ENCODE results near the gene ANKRD42. TPM values are rescaled to one million over a fixed set of nuclear protein-coding genes. Genes with fewer than 3 reads are reported as not detected.
A peak's percentile ranks its signal among the peaks of the same experiment; 100 is the strongest.

Gene ANKRD42
- total and polyA plus RNA-seq, 9 of the 15 experiments (the other 6 are each of a cell fraction or from before 2014, with no cell fraction given): 2.8 to 9.1 (median 6.1) TPM

- TF ChIP-seq, protein P1, sequence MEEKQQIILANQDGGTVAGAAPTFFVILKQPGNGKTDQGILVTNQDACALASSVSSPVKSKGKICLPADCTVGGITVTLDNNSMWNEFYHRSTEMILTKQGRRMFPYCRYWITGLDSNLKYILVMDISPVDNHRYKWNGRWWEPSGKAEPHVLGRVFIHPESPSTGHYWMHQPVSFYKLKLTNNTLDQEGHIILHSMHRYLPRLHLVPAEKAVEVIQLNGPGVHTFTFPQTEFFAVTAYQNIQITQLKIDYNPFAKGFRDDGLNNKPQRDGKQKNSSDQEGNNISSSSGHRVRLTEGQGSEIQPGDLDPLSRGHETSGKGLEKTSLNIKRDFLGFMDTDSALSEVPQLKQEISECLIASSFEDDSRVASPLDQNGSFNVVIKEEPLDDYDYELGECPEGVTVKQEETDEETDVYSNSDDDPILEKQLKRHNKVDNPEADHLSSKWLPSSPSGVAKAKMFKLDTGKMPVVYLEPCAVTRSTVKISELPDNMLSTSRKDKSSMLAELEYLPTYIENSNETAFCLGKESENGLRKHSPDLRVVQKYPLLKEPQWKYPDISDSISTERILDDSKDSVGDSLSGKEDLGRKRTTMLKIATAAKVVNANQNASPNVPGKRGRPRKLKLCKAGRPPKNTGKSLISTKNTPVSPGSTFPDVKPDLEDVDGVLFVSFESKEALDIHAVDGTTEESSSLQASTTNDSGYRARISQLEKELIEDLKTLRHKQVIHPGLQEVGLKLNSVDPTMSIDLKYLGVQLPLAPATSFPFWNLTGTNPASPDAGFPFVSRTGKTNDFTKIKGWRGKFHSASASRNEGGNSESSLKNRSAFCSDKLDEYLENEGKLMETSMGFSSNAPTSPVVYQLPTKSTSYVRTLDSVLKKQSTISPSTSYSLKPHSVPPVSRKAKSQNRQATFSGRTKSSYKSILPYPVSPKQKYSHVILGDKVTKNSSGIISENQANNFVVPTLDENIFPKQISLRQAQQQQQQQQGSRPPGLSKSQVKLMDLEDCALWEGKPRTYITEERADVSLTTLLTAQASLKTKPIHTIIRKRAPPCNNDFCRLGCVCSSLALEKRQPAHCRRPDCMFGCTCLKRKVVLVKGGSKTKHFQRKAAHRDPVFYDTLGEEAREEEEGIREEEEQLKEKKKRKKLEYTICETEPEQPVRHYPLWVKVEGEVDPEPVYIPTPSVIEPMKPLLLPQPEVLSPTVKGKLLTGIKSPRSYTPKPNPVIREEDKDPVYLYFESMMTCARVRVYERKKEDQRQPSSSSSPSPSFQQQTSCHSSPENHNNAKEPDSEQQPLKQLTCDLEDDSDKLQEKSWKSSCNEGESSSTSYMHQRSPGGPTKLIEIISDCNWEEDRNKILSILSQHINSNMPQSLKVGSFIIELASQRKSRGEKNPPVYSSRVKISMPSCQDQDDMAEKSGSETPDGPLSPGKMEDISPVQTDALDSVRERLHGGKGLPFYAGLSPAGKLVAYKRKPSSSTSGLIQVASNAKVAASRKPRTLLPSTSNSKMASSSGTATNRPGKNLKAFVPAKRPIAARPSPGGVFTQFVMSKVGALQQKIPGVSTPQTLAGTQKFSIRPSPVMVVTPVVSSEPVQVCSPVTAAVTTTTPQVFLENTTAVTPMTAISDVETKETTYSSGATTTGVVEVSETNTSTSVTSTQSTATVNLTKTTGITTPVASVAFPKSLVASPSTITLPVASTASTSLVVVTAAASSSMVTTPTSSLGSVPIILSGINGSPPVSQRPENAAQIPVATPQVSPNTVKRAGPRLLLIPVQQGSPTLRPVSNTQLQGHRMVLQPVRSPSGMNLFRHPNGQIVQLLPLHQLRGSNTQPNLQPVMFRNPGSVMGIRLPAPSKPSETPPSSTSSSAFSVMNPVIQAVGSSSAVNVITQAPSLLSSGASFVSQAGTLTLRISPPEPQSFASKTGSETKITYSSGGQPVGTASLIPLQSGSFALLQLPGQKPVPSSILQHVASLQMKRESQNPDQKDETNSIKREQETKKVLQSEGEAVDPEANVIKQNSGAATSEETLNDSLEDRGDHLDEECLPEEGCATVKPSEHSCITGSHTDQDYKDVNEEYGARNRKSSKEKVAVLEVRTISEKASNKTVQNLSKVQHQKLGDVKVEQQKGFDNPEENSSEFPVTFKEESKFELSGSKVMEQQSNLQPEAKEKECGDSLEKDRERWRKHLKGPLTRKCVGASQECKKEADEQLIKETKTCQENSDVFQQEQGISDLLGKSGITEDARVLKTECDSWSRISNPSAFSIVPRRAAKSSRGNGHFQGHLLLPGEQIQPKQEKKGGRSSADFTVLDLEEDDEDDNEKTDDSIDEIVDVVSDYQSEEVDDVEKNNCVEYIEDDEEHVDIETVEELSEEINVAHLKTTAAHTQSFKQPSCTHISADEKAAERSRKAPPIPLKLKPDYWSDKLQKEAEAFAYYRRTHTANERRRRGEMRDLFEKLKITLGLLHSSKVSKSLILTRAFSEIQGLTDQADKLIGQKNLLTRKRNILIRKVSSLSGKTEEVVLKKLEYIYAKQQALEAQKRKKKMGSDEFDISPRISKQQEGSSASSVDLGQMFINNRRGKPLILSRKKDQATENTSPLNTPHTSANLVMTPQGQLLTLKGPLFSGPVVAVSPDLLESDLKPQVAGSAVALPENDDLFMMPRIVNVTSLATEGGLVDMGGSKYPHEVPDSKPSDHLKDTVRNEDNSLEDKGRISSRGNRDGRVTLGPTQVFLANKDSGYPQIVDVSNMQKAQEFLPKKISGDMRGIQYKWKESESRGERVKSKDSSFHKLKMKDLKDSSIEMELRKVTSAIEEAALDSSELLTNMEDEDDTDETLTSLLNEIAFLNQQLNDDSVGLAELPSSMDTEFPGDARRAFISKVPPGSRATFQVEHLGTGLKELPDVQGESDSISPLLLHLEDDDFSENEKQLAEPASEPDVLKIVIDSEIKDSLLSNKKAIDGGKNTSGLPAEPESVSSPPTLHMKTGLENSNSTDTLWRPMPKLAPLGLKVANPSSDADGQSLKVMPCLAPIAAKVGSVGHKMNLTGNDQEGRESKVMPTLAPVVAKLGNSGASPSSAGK (IDR thresholded peaks at IDR 0.05): peak; percentile 67
- TF ChIP-seq CBX8 (IDR thresholded peaks at IDR 0.05; ENCODE audit: borderline replicate concordance, extremely low read depth, low read depth, low read length, poor library complexity, severe bottlenecking): no peak
- peak; percentile 76; the same call in 1 of the 2 replicates for TF ChIP-seq ZSCAN29 (IDR thresholded peaks at IDR 0.05)
- TF ChIP-seq STAG1 (CRISPR knock-in tag; IDR thresholded peaks at IDR 0.05; ENCODE audit: borderline replicate concordance): no peak
- peak; percentile 30; the same call in 1 of the 2 replicates for TF ChIP-seq SMARCA4 (IDR thresholded peaks at IDR 0.05)
- peak; percentile 55; the same call in 1 of the 2 replicates for TF ChIP-seq EP400 (IDR thresholded peaks at IDR 0.05)
- TF ChIP-seq RB1 (IDR thresholded peaks at IDR 0.05; ENCODE audit: low read depth): peak; percentile 23; the same call in 1 of the 2 replicates
- TF ChIP-seq, protein P2, sequence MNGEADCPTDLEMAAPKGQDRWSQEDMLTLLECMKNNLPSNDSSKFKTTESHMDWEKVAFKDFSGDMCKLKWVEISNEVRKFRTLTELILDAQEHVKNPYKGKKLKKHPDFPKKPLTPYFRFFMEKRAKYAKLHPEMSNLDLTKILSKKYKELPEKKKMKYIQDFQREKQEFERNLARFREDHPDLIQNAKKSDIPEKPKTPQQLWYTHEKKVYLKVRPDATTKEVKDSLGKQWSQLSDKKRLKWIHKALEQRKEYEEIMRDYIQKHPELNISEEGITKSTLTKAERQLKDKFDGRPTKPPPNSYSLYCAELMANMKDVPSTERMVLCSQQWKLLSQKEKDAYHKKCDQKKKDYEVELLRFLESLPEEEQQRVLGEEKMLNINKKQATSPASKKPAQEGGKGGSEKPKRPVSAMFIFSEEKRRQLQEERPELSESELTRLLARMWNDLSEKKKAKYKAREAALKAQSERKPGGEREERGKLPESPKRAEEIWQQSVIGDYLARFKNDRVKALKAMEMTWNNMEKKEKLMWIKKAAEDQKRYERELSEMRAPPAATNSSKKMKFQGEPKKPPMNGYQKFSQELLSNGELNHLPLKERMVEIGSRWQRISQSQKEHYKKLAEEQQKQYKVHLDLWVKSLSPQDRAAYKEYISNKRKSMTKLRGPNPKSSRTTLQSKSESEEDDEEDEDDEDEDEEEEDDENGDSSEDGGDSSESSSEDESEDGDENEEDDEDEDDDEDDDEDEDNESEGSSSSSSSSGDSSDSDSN (IDR thresholded peaks at IDR 0.05; ENCODE audit: borderline replicate concordance in 1 of 2, low read depth in 2 of 2, low read length in 2 of 2): no peak
- no peak for TF ChIP-seq XRCC3 (IDR thresholded peaks at IDR 0.05)
- TF ChIP-seq, protein P3, sequence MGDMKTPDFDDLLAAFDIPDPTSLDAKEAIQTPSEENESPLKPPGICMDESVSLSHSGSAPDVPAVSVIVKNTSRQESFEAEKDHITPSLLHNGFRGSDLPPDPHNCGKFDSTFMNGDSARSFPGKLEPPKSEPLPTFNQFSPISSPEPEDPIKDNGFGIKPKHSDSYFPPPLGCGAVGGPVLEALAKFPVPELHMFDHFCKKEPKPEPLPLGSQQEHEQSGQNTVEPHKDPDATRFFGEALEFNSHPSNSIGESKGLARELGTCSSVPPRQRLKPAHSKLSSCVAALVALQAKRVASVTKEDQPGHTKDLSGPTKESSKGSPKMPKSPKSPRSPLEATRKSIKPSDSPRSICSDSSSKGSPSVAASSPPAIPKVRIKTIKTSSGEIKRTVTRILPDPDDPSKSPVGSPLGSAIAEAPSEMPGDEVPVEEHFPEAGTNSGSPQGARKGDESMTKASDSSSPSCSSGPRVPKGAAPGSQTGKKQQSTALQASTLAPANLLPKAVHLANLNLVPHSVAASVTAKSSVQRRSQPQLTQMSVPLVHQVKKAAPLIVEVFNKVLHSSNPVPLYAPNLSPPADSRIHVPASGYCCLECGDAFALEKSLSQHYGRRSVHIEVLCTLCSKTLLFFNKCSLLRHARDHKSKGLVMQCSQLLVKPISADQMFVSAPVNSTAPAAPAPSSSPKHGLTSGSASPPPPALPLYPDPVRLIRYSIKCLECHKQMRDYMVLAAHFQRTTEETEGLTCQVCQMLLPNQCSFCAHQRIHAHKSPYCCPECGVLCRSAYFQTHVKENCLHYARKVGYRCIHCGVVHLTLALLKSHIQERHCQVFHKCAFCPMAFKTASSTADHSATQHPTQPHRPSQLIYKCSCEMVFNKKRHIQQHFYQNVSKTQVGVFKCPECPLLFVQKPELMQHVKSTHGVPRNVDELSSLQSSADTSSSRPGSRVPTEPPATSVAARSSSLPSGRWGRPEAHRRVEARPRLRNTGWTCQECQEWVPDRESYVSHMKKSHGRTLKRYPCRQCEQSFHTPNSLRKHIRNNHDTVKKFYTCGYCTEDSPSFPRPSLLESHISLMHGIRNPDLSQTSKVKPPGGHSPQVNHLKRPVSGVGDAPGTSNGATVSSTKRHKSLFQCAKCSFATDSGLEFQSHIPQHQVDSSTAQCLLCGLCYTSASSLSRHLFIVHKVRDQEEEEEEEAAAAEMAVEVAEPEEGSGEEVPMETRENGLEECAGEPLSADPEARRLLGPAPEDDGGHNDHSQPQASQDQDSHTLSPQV (IDR thresholded peaks at IDR 0.05): peak; percentile 51
Observed at GRCh38 chr11:83191986-83192385, 1.5 kb upstream of the ANKRD42 start (continued).
